NCI-H446 treated with DMSO at 0.1 percent for 48 hours (cell line): ENCODE data around the gene STMN3.
"Not testable (repeated sequence)": the region's sequence is repeated elsewhere in the genome, so short reads cannot be mapped to it uniquely, and the experiment has no call there.

ENCODE experiments used
- DNase-seq: peaks from one replicate; lab custom pipeline; 2025; lab: John Stamatoyannopoulos, UW

Gene STMN3

GRCh38 chr20:63635431-63636141, 17.6 kb downstream of the STMN3 start:
- DNase-seq = no peak

GRCh38 chr20:63633732-63634131, 19.5 kb downstream of the STMN3 start:
- no peak for DNase-seq

- DNase-seq = not testable (repeated sequence)
Observed at GRCh38 chr20:63631426-63631825, 21.8 kb downstream of the STMN3 start.

GRCh38 chr20:63630956-63631355, 22.3 kb downstream of the STMN3 start:
- not testable (repeated sequence) for DNase-seq

- DNase-seq = peak; percentile 79
Observed at GRCh38 chr20:63628246-63628975, 24.8 kb downstream of the STMN3 start.

GRCh38 chr20:63627751-63628245, 25.4 kb downstream of the STMN3 start:
- no peak for DNase-seq

- peak; percentile 87 for DNase-seq
Observed at GRCh38 chr20:63627129-63627750, 26.0 kb downstream of the STMN3 start.

- no peak for DNase-seq
Observed at GRCh38 chr20:63626424-63627128, 26.6 kb downstream of the STMN3 start, which contains the start of gene GMEB2. Gene GMEB2 (minus strand): TSS chr20:63627101. CDS start chr20:63619397, 7,704 bp downstream.

- no peak for DNase-seq
Observed at GRCh38 chr20:63625771-63626423, 27.3 kb downstream of the STMN3 start.

GRCh38 chr20:63624486-63624885, 28.7 kb downstream of the STMN3 start:
- no peak for DNase-seq

- DNase-seq = no peak
Observed at GRCh38 chr20:63622732-63623131, 30.5 kb downstream of the STMN3 start.

GRCh38 chr20:63622096-63622495, 31.1 kb downstream of the STMN3 start:
- DNase-seq = no peak

GRCh38 chr20:63620991-63621390, 32.2 kb downstream of the STMN3 start:
- no peak for DNase-seq

- no peak for DNase-seq
Observed at GRCh38 chr20:63619505-63619904, 33.7 kb downstream of the STMN3 start.

- DNase-seq = no peak
Observed at GRCh38 chr20:63619086-63619485, 34.1 kb downstream of the STMN3 start.

GRCh38 chr20:63618291-63618980, 34.8 kb downstream of the STMN3 start:
- no peak for DNase-seq

- DNase-seq = no peak
Observed at GRCh38 chr20:63617876-63618265, 35.4 kb downstream of the STMN3 start.

- DNase-seq = no peak
Observed at GRCh38 chr20:63617092-63617875, 35.9 kb downstream of the STMN3 start.

GRCh38 chr20:63613863-63614594, 39.2 kb downstream of the STMN3 start:
- DNase-seq = not testable (repeated sequence)
